Smooth muscle cell (in vitro differentiated cells): ENCODE measurements around the gene KMT2B. TPM values are rescaled to one million over a fixed set of nuclear protein-coding genes. Genes with fewer than 3 reads are reported as not detected.

Source experiments
- DNase-seq: peaks from one replicate; lab custom pipeline; 2025; ENCODE audit not compliant: unreplicated experiment; lab: John Stamatoyannopoulos, UW
- H2AFZ ChIP-seq: fragments of 200-600 bp; sonication (generic); 2 replicates; pipeline ENCODE4 v1.6.0; 2016; ENCODE audit warnings: antibody characterized with exemption, low read depth, mild to moderate bottlenecking
- H3F3A ChIP-seq: fragments of 200-600 bp; sonication (generic); 2 replicates; pipeline ENCODE4 v1.6.0; 2017; ENCODE audit warnings: antibody characterized with exemption, low read depth
- H3K27ac ChIP-seq: fragments of 200-600 bp; sonication (generic); 2 replicates; pipeline ENCODE4 v1.5.1; 2016; ENCODE audit warnings: low read depth, mild to moderate bottlenecking
- H3K27me3 ChIP-seq: fragments of 200-600 bp; sonication (generic); 2 replicates; pipeline ENCODE4 v1.6.1; 2016; ENCODE audit warnings: low read depth, mild to moderate bottlenecking
- H3K36me3 ChIP-seq: fragments of 200-600 bp; sonication (generic); 2 replicates; pipeline ENCODE4 v1.5.1; 2016; ENCODE audit warnings: low read depth
- H3K4me1 ChIP-seq: fragments of 200-600 bp; sonication (generic); 2 replicates; pipeline ENCODE4 v1.5.1; 2016; ENCODE audit warnings: low read depth
- H3K4me2 ChIP-seq: fragments of 200-600 bp; sonication (generic); 2 replicates; pipeline ENCODE4 v1.6.0; 2016; ENCODE audit warnings: mild to moderate bottlenecking
- H3K4me3 ChIP-seq: fragments of 200-600 bp; sonication (generic); 2 replicates; pipeline ENCODE4 v1.5.1; 2016; ENCODE audit warnings: mild to moderate bottlenecking
- H3K79me2 ChIP-seq: fragments of 200-600 bp; sonication (generic); 2 replicates; pipeline ENCODE4 v1.6.0; 2016; ENCODE audit warnings: low read depth, mild to moderate bottlenecking
- H3K9ac ChIP-seq: fragments of 200-600 bp; sonication (generic); 2 replicates; pipeline ENCODE4 v1.6.0; 2016; ENCODE audit warnings: low read depth
- H3K9me3 ChIP-seq: fragments of 200-600 bp; sonication (generic); replicated peaks from 2 replicates; pipeline ENCODE4 v1.5.1; 2016; ENCODE audit warnings: low read depth
- H4K20me1 ChIP-seq: fragments of 200-600 bp; sonication (generic); 2 replicates; pipeline ENCODE4 v1.6.0; 2016; ENCODE audit warnings: low read depth
- WGBS: methylation state at CpG from one replicate; pipeline ENCODE4 v1.1.7; 2016; ENCODE audit warnings: low lambda C conversion rate; 5-methylcytosine and 5-hydroxymethylcytosine counted together
- polyA plus RNA-seq: library from polyadenylated mRNA; unstranded; fragments of >200 nt; fragmentation: Nextera tagmentation; extraction: Ambion mirVana; gene quantifications from 2 replicates; pipeline ENCODE4 v1.2.1, GENCODE V29; 2016
- total RNA-seq: library from RNA; depleted of rRNA; stranded (reverse); fragments of >200 nt; gene quantifications from 2 replicates; pipeline ENCODE4 v1.2.3, GENCODE V29; 2014
- TF ChIP-seq, protein P1 (sequence below): fragments of 200-600 bp; sonication (generic); IDR thresholded peaks from 2 replicates; pipeline ENCODE4 v1.5.1; 2017; ENCODE audit warnings: borderline replicate concordance, mild to moderate bottlenecking, antibody characterized with exemption; ENCODE audit not compliant: insufficient read depth, poor library complexity, severe bottlenecking

Gene KMT2B
- total and polyA plus RNA-seq, 2 experiments from 2014 or later, result 8.8 to 31.1 TPM

DNA sequence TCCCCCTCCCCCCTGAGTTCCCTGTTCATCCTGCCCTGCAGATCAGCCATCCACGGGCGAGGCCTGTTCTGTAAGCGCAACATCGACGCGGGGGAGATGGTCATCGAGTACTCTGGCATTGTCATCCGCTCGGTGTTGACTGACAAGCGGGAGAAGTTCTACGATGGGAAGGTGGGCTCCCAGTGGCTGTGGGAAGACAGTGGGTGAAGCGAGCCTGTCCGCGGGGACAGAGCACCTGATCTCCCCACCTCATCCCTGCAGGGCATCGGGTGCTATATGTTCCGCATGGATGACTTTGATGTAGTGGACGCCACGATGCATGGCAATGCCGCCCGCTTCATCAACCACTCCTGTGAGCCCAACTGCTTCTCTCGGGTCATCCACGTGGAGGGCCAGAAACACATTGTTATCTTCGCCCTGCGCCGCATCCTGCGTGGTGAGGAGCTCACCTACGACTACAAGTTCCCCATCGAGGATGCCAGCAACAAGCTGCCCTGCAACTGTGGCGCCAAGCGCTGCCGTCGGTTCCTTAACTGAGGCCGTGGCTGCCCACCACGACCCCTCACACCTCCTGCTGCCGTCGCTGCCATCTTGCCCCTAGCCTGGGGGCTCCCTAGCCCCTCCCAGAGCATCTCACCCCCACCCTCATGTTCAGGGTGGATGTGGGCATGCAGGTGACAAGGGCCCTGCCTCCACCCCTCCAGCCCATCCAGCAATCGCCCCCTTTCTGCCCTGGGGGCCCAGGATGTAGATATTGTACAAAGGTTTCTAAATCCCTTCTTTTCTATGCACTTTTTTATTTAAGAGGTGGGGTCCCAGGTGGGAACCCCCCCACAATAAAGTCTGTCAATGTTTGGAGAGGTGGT, 20.5 kb downstream of the KMT2B start:
- Histone ChIP-seq H3K36me3 (no peaks in the 10 kb centered on the region), H3K9me3 (no peaks in the 10 kb centered on the region), H3K9ac (no peak overlapping the region), H3K4me3 (no peak overlapping the region), H3K4me1 (peaks cover 5% of the 10 kb centered on the region), H3K79me2 (no peaks in the 10 kb centered on the region), H4K20me1 (no peaks in the 10 kb centered on the region), H3F3A (no peaks in the 10 kb centered on the region), H3K27me3 (no peaks in the 10 kb centered on the region), H3K27ac (no peak overlapping the region), H2AFZ (no peak overlapping the region), H3K4me2 (no peak overlapping the region)
- WGBS, result 97% methylated on average over 37 of the region's 37 CpGs
- no peak for DNase-seq
- TF ChIP-seq, protein P1, sequence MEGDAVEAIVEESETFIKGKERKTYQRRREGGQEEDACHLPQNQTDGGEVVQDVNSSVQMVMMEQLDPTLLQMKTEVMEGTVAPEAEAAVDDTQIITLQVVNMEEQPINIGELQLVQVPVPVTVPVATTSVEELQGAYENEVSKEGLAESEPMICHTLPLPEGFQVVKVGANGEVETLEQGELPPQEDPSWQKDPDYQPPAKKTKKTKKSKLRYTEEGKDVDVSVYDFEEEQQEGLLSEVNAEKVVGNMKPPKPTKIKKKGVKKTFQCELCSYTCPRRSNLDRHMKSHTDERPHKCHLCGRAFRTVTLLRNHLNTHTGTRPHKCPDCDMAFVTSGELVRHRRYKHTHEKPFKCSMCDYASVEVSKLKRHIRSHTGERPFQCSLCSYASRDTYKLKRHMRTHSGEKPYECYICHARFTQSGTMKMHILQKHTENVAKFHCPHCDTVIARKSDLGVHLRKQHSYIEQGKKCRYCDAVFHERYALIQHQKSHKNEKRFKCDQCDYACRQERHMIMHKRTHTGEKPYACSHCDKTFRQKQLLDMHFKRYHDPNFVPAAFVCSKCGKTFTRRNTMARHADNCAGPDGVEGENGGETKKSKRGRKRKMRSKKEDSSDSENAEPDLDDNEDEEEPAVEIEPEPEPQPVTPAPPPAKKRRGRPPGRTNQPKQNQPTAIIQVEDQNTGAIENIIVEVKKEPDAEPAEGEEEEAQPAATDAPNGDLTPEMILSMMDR, result no peak

DNA sequence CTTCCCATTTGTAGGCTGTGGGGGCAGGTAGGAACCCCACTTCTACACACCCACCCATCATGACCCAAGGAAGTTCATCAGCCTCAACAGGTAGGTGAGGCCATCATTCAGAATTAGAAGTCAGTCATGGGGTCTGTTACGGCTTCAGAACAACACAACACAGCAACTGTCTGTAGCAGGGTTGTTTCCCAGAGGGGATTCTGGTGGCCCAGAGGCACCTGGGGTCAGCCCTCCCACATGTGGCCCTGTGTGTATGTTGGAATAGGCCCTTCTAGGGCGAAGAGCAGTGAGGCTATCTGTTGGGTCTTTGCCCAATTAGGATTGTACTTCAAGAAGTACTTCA, 21.1 kb downstream of the KMT2B start:
- Histone ChIP-seq H3K4me2 (no peak overlapping the region), H3K9ac (no peak overlapping the region), H3K36me3 (no peaks in the 10 kb centered on the region), H3K4me3 (no peak overlapping the region), H2AFZ (no peak overlapping the region), H3K27me3 (no peaks in the 10 kb centered on the region), H3K79me2 (no peaks in the 10 kb centered on the region), H3K4me1 (peaks cover 5% of the 10 kb centered on the region), H3F3A (no peaks in the 10 kb centered on the region), H3K27ac (no peak overlapping the region), H3K9me3 (no peaks in the 10 kb centered on the region), H4K20me1 (no peaks in the 10 kb centered on the region)
- DNase-seq, result no peak
- TF ChIP-seq, protein P1, result no peak
- WGBS, result 98% methylated on average over 2 of the region's 2 CpGs

DNA sequence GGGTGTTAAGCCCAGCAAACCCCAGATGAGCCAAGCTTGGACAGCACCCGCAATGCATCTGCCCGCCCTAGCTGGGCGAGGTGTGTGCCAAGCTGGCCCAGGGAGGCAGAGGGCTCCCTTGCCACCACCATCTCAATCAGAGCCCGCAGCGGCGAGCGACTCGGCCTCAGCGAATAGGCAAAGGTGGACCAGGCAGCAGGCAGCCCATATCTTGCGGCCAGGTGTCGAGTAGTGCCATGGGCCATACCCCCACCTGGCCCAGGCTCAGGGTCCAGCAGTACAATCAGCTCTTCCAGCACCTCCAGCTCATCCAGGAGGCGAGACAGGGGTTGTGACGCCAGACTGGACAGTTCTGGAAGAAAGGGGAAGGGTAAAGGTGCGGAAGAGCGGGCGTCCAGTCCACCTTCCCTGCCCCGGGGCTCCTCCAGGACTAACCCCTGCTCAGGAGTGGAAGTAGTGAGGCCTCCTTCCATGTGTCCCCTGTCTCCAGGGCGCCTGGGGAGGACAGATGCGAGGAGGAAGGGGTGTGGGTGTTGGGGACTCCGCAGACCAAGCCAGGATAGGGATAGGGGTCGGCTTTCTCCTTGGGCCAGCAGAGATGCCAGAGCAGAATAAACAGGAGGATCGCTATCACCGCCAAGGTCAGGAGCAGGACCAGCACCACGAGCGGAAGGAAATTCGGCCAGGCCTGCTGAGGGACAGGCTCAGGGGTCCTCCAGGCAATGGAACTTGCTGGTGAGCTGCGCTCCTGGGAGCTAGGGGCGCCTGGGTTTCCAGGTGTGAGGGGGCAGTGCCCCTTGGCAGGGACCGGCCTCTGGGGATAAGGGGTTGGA, 21.7 kb downstream of the KMT2B start:
- Histone ChIP-seq H3K27me3 (no peaks in the 10 kb centered on the region), H3K9ac (no peak overlapping the region), H3K4me3 (peak overlapping the region; percentile 71), H3K27ac (no peak overlapping the region), H3K4me2 (peak overlapping the region; percentile 95), H4K20me1 (no peaks in the 10 kb centered on the region), H3K9me3 (no peaks in the 10 kb centered on the region), H3K4me1 (peaks cover 5% of the 10 kb centered on the region), H3K36me3 (no peaks in the 10 kb centered on the region), H2AFZ (no peak overlapping the region), H3F3A (no peaks in the 10 kb centered on the region), H3K79me2 (no peaks in the 10 kb centered on the region)
- no peak for DNase-seq
- TF ChIP-seq, protein P1, result no peak
- WGBS, result 84% methylated on average over 29 of the region's 29 CpGs
